Neuronal stem cell (in vitro differentiated cells): ENCODE results near the gene COL6A1.
"Not testable (repeated sequence)": the region's sequence is repeated elsewhere in the genome, so short reads cannot be mapped to it uniquely, and the experiment has no call there.

ENCODE experiments used
- DNase-seq: peaks from one replicate; pipeline ENCODE4 v3.0.0-alpha.2; 2013; ENCODE audit warnings: low spot score
- H2AFZ ChIP-seq: one replicate; pipeline ENCODE4 v1.6.1; 2013; ENCODE audit warnings: mild to moderate bottlenecking, low read length, inconsistent platforms
- H2AK5ac ChIP-seq: 2 replicates; pipeline ENCODE4 v1.6.1; 2013; ENCODE audit warnings: low read depth, mild to moderate bottlenecking, inconsistent platforms, low read length, moderate library complexity, mixed read lengths
- H2BK120ac ChIP-seq: 2 replicates; pipeline ENCODE4 v1.6.1; 2013; ENCODE audit warnings: low read depth, mild to moderate bottlenecking, inconsistent platforms, low read length, moderate library complexity, mixed read lengths
- H2BK12ac ChIP-seq: one replicate; pipeline ENCODE4 v1.6.1; 2013; ENCODE audit warnings: low read length, inconsistent platforms
- H2BK15ac ChIP-seq: 2 replicates; pipeline ENCODE4 v1.6.1; 2013; ENCODE audit warnings: mild to moderate bottlenecking, low read length, inconsistent platforms, mixed read lengths
- H2BK5ac ChIP-seq: one replicate; pipeline ENCODE4 v1.6.1; 2013; ENCODE audit warnings: inconsistent platforms, mild to moderate bottlenecking, low read length, moderate library complexity
- H3K14ac ChIP-seq: one replicate; pipeline ENCODE4 v1.6.1; 2013; ENCODE audit warnings: low read length, inconsistent platforms
- H3K18ac ChIP-seq: 2 replicates; pipeline ENCODE4 v1.6.1; 2013; ENCODE audit warnings: low read length, inconsistent platforms
- H3K23ac ChIP-seq: 2 replicates; pipeline ENCODE4 v1.6.1; 2013; ENCODE audit warnings: low read depth, mild to moderate bottlenecking, mixed read lengths, low read length, inconsistent platforms; ENCODE audit not compliant: poor library complexity
- H3K27ac ChIP-seq: replicated peaks from 3 replicates; pipeline ENCODE4 v1.5.1; 2013; ENCODE audit warnings: low read length, inconsistent platforms
- H3K27me3 ChIP-seq, 3 experiments: 2 replicates each; pipeline ENCODE4 v1.6.1; 2013; ENCODE audit warnings: low read length in 3 of 3, mild to moderate bottlenecking in 2 of 3, inconsistent platforms in 1 of 3, low read depth in 1 of 3, mixed read lengths in 1 of 3, moderate library complexity in 1 of 3; ENCODE audit not compliant: control insufficient read depth in 3 of 3, insufficient read depth in 3 of 3
- H3K36me3 ChIP-seq, 2 donors: replicated peaks in 1 of 2; 2 replicates each; pipeline ENCODE4 v1.6.1; 2013; ENCODE audit warnings: low read length in 2 of 2; ENCODE audit not compliant: control insufficient read depth in 2 of 2, insufficient read depth in 2 of 2
- H3K4ac ChIP-seq: 2 replicates; pipeline ENCODE4 v1.6.1; 2013; ENCODE audit warnings: inconsistent platforms, mild to moderate bottlenecking, low read length, moderate library complexity
- H3K4me1 ChIP-seq, 2 donors: 1 replicate in 1 of 2; 2 replicates in 1 of 2; pipeline ENCODE4 v1.6.1; 2013; ENCODE audit warnings: low read length in 2 of 2, low read depth in 1 of 2; ENCODE audit not compliant: control insufficient read depth in 2 of 2, insufficient read depth in 1 of 2
- H3K4me2 ChIP-seq: one replicate; pipeline ENCODE4 v1.6.1; 2013; ENCODE audit warnings: mild to moderate bottlenecking, low read length, inconsistent platforms; ENCODE audit not compliant: insufficient read depth, poor library complexity, severe bottlenecking
- H3K4me3 ChIP-seq, 2 donors: 2 replicates each; pipeline ENCODE4 v1.5.1; 2013; ENCODE audit warnings: low read length in 2 of 2, mild to moderate bottlenecking in 2 of 2, inconsistent platforms in 1 of 2, moderate library complexity in 1 of 2
- H3K79me1 ChIP-seq: one replicate; pipeline ENCODE4 v1.6.1; 2013; ENCODE audit warnings: low read depth, mild to moderate bottlenecking, inconsistent platforms, low read length, moderate library complexity
- H3K9ac ChIP-seq: one replicate; pipeline ENCODE4 v1.6.1; 2013; ENCODE audit warnings: mild to moderate bottlenecking, low read depth, low read length, inconsistent platforms; ENCODE audit not compliant: poor library complexity
- H3K9me3 ChIP-seq, 2 donors: replicated peaks in 1 of 2; 2 replicates each; pipeline versions ENCODE3 to v1.6.1; 2013; ENCODE audit warnings: low read length in 2 of 2, mild to moderate bottlenecking in 2 of 2, inconsistent platforms in 1 of 2, low read depth in 1 of 2, mixed read lengths in 1 of 2, moderate library complexity in 1 of 2; ENCODE audit not compliant: control insufficient read depth in 2 of 2, insufficient read depth in 1 of 2
- H4K8ac ChIP-seq: one replicate; pipeline ENCODE4 v1.6.1; 2013; ENCODE audit warnings: low read depth, mild to moderate bottlenecking, inconsistent platforms, low read length, moderate library complexity
- H4K91ac ChIP-seq: one replicate; pipeline ENCODE4 v1.6.1; 2013; ENCODE audit warnings: low read length, low read depth, mild to moderate bottlenecking, inconsistent platforms; ENCODE audit not compliant: poor library complexity
- WGBS, 2 donors: extraction: QIAGEN DNeasy Blood & Tissue Kit; methylation state at CpG; one replicate each; pipeline ENCODE4 v1.1.7; 2013; ENCODE audit warnings: missing lambda C conversion rate in 2 of 2, mixed read lengths in 1 of 2; ENCODE audit not compliant: insufficient read length in 2 of 2, insufficient replicate concordance in 1 of 2; ENCODE audit errors: extremely low coverage in 2 of 2; 5-methylcytosine and 5-hydroxymethylcytosine counted together

COL6A1 gene

DNA sequence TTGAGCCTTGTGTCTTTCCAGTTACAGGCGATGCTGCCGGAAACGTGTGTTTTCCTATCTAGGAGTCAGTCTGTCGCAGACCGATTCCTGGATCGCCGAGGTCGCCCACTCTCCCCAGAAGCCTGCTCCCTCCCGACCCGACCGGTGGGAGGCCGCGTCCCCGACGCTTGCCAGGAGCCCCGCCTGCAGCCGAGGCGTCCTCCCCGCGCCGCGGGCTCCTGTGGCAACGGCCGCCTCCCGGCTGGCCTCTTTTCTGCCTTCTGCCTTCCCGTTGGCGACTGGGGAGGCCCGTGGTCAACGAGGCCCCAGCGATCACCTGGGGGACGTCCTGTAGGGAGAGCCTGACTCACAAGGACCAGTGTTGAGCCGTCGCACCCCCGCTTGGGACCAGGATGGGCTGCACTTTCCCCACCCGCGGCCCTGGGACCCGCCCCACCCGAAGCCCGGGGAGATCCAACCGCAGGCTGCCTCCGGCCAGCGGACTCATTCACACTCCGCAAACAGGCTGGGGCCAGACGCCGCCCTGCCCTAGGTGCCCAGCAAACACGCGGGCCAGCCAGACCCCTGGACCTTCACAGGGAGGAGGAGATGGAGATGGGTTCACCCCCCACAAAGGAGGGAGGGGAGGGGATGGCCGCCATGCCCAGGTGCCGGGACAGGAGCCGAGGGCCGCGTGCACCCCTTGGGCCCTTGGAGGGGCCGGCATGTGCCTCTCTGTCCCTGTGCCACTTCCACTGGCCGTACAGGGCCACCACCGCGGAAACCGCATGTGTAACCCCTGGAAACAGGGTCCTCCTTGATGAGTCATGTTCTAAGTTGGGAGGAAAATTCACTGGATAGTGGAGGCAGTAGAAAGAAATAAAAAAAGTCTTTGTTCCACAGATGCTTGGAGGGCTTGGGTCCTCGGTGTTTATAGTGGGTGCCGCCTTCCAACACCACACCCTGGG is 7.2 kb upstream of the COL6A1 start:
- DNase-seq, result no peak
- peak overlapping the region; percentile 82 for H4K8ac ChIP-seq
- peak overlapping the region; percentile 81 for H2BK120ac ChIP-seq
- peak overlapping the region; percentile 92 for H4K91ac ChIP-seq
- no peaks in the 10 kb centered on the region for H3K9me3 ChIP-seq
- H2BK15ac ChIP-seq, result peak overlapping the region; percentile 99
- H3K79me1 ChIP-seq, result no peaks in the 10 kb centered on the region
- H3K27me3 ChIP-seq, result peaks cover 0 to 45% (median 14%) of the 10 kb centered on the region in 3 experiments
- peak overlapping the region; percentile 70 for H2BK5ac ChIP-seq
- H2BK12ac ChIP-seq, result peak overlapping the region; percentile 58
- peaks cover 21 to 27% of the 10 kb centered on the region in 2 donors for H3K4me1 ChIP-seq
- H2AK5ac ChIP-seq, result peak overlapping the region; percentile 96
- H3K23ac ChIP-seq, result peak overlapping the region; percentile 99
- peak overlapping the region; percentile 85 for H3K9ac ChIP-seq
- H3K4ac ChIP-seq, result peak overlapping the region; percentile 95
- peak overlapping the region; percentile 92 for H3K18ac ChIP-seq
- H3K14ac ChIP-seq, result peak overlapping the region; percentile 56
- peak overlapping the region; percentile 91 for H3K4me2 ChIP-seq
- no peaks in the 10 kb centered on the region for H3K36me3 ChIP-seq
- H3K4me3 ChIP-seq, result peak overlapping the region; percentile 23 to 72
- WGBS, 2 donors, result no CpG with 5 or more reads among the region's 59 CpGs
- H3K27ac ChIP-seq, result no peak overlapping the region
- H2AFZ ChIP-seq, result peak overlapping the region; percentile 84

DNA sequence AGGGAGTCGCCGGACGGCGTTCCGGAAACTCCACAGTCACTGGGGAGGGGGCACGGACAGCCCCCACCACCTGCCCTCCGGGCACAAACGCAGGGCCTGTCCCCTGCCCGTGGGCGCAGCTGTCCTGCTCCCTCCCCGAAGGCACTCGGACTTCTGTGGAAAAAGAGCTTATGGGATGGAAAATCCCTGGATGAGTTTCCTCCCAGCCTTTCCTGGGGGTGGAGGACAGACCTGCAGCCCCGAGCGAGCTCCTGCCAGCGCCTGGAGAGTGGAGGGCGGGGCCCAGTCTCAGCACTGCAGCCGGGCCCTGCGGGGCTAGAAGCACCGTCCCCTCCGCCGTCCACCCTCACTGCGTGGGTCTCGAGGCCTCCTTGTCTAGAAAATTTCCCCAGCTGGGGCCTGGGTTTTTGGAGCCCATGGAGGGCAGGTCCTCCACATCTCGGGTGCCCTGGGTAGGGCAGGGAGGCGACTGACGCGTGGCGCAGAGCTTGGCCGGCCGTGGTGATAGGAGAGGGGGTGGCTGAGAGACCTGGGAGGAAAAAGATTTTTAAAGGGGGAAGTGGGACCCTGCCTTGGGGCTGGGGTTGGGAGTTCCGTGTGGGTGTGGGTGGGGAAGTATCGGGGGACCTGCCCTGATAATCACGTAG is 6.4 kb upstream of the COL6A1 start:
- H3K18ac ChIP-seq, result peak overlapping the region; percentile 88
- H2BK120ac ChIP-seq, result peak overlapping the region; percentile 72
- peaks cover 20 to 26% of the 10 kb centered on the region in 2 donors for H3K4me1 ChIP-seq
- H3K27ac ChIP-seq, result no peak overlapping the region
- no peaks in the 10 kb centered on the region for H3K36me3 ChIP-seq
- peak overlapping the region; percentile 99 for H2BK15ac ChIP-seq
- no peak overlapping the region for H4K8ac ChIP-seq
- no peak overlapping the region for H4K91ac ChIP-seq
- peak overlapping the region; percentile 84 for H2AFZ ChIP-seq
- H3K9me3 ChIP-seq, result no peaks in the 10 kb centered on the region
- no peaks in the 10 kb centered on the region for H3K79me1 ChIP-seq
- H3K4me2 ChIP-seq, result peak overlapping the region; percentile 91
- DNase-seq, result no peak
- H3K23ac ChIP-seq, result no peak overlapping the region
- peak overlapping the region in 1 of 2 donors; percentile 43 for H3K4me3 ChIP-seq
- H3K9ac ChIP-seq, result peak overlapping the region; percentile 70
- H3K27me3 ChIP-seq, result peaks cover 0 to 45% (median 14%) of the 10 kb centered on the region in 3 experiments
- H3K4ac ChIP-seq, result no peak overlapping the region
- no CpG with 5 or more reads among the region's 33 CpGs for WGBS, 2 donors
- H2BK5ac ChIP-seq, result peak overlapping the region; percentile 70
- peak overlapping the region; percentile 56 for H3K14ac ChIP-seq
- peak overlapping the region; percentile 93 for H2AK5ac ChIP-seq
- H2BK12ac ChIP-seq, result no peak overlapping the region

DNA sequence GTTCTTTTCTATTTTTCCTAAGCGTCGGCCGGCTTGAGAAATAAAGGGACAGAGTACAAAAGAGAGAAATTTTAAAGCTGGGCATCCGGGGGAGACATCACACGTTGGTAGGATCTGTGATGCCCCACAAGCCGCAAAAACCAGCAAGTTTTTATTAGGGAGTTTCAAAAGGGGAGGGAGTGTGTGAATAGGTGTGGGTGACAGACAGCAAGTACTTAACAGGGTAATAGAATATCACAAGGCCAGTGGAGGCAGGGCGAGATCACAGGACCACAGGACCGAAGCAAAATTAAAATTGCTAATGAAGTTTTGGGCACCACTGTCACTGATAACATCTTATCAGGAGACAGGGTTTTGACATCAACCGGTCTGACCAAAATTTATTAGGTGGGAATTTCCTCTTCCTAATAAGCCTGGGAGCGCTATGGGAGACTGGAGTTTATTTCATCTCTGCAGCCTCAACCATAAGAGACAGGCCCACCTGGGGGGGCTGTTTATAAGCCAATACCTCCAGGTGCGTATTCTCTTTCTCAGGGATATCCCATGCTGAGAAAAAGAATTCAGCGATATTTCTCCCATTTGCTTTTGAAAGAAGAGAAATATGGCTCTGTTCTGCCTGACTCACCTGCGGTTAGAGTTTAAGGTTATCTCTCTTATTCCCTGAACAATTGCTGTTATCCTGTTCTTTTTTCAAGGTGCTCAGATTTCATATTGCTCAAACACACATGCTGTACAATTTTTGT is 5.7 kb upstream of the COL6A1 start:
- H3K79me1 ChIP-seq, H2BK12ac ChIP-seq, H3K23ac ChIP-seq, H2BK15ac ChIP-seq, H2AFZ ChIP-seq, H3K4ac ChIP-seq, H3K9me3 ChIP-seq, H3K9ac ChIP-seq, H3K14ac ChIP-seq, H4K8ac ChIP-seq, H2BK5ac ChIP-seq, H2BK120ac ChIP-seq, H4K91ac ChIP-seq, H2AK5ac ChIP-seq, H3K36me3 ChIP-seq, DNase-seq, H3K18ac ChIP-seq, H3K4me3 ChIP-seq, H3K27ac ChIP-seq: not testable (repeated sequence)
- no CpG with 5 or more reads among the region's 13 CpGs for WGBS, 2 donors
- H3K4me2 ChIP-seq, result peak overlapping the region; percentile 91
- H3K4me1 ChIP-seq, result peaks cover 17 to 20% of the 10 kb centered on the region in 2 donors
- H3K27me3 ChIP-seq, result peaks cover 0 to 50% (median 14%) of the 10 kb centered on the region in 3 experiments
